ENCODE measurements around the gene MBOAT1. TPM values are rescaled to one million over a fixed set of nuclear protein-coding genes. Genes with fewer than 3 reads are reported as not detected.

The MBOAT1 gene
- total RNA-seq, 1 experiment from 2014 or later: 9.9 TPM

DNA sequence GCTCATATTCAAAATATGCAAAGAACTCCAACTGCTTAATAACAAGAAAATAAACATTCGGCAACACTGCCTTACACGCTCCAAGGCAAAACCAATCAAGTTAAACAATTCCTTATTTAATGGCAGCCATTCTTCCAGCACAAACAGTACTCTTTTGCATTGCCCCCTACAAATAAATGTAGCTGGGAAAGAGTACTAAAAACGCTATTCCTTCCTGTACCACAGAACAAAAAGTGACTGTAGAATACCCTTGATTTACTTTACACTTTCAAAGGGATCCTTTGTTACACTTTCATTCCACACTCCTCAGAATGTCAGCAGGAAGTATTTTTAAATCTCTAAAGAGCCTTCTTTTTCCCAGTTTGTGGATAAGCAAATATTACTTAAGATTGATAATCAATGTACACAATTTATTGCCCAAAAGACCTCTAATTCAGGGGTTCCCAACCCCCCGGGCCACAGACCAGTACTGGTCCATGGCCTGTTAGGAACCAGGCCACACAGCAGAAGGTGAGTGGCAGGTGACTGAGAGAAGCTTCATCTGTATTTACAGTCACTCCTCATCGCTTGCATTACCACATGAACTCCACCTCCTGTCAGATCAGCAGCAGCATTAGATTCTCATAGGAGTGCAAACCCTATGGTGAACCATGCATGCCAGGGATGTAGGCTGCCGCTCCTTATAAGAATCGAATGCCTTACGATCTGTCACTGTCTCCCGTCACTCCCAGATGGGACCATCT, 51.6 kb downstream of the MBOAT1 start:
- H3K4ac ChIP-seq (ENCODE audit: low read depth, low read length): no peak overlapping the region
- Mint-ChIP-seq H3K27ac (peak overlapping the region in 1 of 3 experiments; percentile 44; a peak in 5 of 7 replicates), H3K4me3 (no peak overlapping the region; a peak in 1 of 5 replicates), H3K36me3 (ENCODE audit: insufficient read depth in 1 of 3, low read depth in 3 of 3) (no peaks in the 10 kb centered on the region; a peak in 1 of 7 replicates), H3K4me1 (peaks cover 17 to 28% of the 10 kb centered on the region in 2 experiments), H3K9me3 (0 out of 5 replicates have a peak, but pooled peaks cover 0 to 2% of the 10 kb centered on the region in 2 experiments), H3K27me3 (ENCODE audit: low read depth) (no peaks in the 10 kb centered on the region)
- peaks cover 9% of the 10 kb centered on the region; the same call in 1 of the 2 replicates for H3K4me1 ChIP-seq (ENCODE audit: insufficient read depth, low read length)
- no peak overlapping the region for H2AFZ ChIP-seq (ENCODE audit: low read length)
- H2BK120ac ChIP-seq (ENCODE audit: low read depth, low read length, poor library complexity, severe bottlenecking): no peak overlapping the region
- H4K20me1 ChIP-seq (ENCODE audit: control insufficient read depth, insufficient read depth, insufficient read length): no peaks in the 10 kb centered on the region
- TF ChIP-seq, protein P1, sequence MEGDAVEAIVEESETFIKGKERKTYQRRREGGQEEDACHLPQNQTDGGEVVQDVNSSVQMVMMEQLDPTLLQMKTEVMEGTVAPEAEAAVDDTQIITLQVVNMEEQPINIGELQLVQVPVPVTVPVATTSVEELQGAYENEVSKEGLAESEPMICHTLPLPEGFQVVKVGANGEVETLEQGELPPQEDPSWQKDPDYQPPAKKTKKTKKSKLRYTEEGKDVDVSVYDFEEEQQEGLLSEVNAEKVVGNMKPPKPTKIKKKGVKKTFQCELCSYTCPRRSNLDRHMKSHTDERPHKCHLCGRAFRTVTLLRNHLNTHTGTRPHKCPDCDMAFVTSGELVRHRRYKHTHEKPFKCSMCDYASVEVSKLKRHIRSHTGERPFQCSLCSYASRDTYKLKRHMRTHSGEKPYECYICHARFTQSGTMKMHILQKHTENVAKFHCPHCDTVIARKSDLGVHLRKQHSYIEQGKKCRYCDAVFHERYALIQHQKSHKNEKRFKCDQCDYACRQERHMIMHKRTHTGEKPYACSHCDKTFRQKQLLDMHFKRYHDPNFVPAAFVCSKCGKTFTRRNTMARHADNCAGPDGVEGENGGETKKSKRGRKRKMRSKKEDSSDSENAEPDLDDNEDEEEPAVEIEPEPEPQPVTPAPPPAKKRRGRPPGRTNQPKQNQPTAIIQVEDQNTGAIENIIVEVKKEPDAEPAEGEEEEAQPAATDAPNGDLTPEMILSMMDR (conservative IDR thresholded peaks at IDR 0.05): no peak
- H4K91ac ChIP-seq (ENCODE audit: insufficient read length, low read depth, low read length): no peak overlapping the region
- no peak overlapping the region for H3K56ac ChIP-seq (ENCODE audit: insufficient read length, low read depth, low read length)
- H3K27me3 ChIP-seq (ENCODE audit: insufficient read depth, low read length): no peaks in the 10 kb centered on the region
- no peaks in the 10 kb centered on the region; the same call in 1 of the 2 replicates for H3K79me2 ChIP-seq (ENCODE audit: insufficient read depth, low read length)
- no peak overlapping the region for H3T11ph ChIP-seq (ENCODE audit: low read length)
- H3K18ac ChIP-seq (ENCODE audit: insufficient read length, low read depth, low read length): no peak overlapping the region
- no peak overlapping the region for H4K8ac ChIP-seq (replicated peaks; ENCODE audit: insufficient read length, low read depth, low read length)
- H3K23ac ChIP-seq (ENCODE audit: insufficient read length, low read depth, low read length): no peak overlapping the region
- DNase-seq: no peak
- H3K9me3 ChIP-seq (ENCODE audit: control insufficient read depth, low read depth, low read length): no peaks in the 10 kb centered on the region
- H2BK15ac ChIP-seq (ENCODE audit: low read depth, low read length): no peak overlapping the region
- H3K14ac ChIP-seq (ENCODE audit: insufficient read depth, low read length): no peak overlapping the region
- no peak overlapping the region for H4K5ac ChIP-seq (ENCODE audit: insufficient read length, low read depth, low read length)
- H3K79me1 ChIP-seq (ENCODE audit: insufficient read depth, low read depth, low read length, poor library complexity, severe bottlenecking): peaks cover 3% of the 10 kb centered on the region
- H2BK5ac ChIP-seq (ENCODE audit: insufficient read length, low read length): no peak overlapping the region
- no peak overlapping the region for H3K9ac ChIP-seq (ENCODE audit: extremely low read depth, insufficient read length, low read length)
- WGBS (ENCODE audit: extremely low coverage, insufficient read length, low lambda C conversion rate): no CpG with 5 or more reads among the region's 9 CpGs
- no peak overlapping the region for H3K27ac ChIP-seq (ENCODE audit: insufficient read length, low read depth, low read length)
- no peaks in the 10 kb centered on the region for H3K23me2 ChIP-seq (ENCODE audit: insufficient read length, low read depth, low read length, poor library complexity, severe bottlenecking)
- no peak overlapping the region for H2AK5ac ChIP-seq (ENCODE audit: insufficient read length, low read length)
- H3K4me2 ChIP-seq (ENCODE audit: insufficient read depth, insufficient read length, low read length): no peak overlapping the region
- no peak overlapping the region for H2BK12ac ChIP-seq (ENCODE audit: insufficient read length, low read depth, low read length)
- H2BK20ac ChIP-seq (ENCODE audit: low read depth, low read length, poor library complexity, severe bottlenecking): no peak overlapping the region
